NCI-H1436 (cell line): ENCODE results near the gene CYB5B.
"Not testable (repeated sequence)": the region's sequence is repeated elsewhere in the genome, so short reads cannot be mapped to it uniquely, and the experiment has no call there.

Experiments used
- DNase-seq: peaks from one replicate; lab custom pipeline; 2025; lab: John Stamatoyannopoulos, UW

Gene CYB5B

DNA sequence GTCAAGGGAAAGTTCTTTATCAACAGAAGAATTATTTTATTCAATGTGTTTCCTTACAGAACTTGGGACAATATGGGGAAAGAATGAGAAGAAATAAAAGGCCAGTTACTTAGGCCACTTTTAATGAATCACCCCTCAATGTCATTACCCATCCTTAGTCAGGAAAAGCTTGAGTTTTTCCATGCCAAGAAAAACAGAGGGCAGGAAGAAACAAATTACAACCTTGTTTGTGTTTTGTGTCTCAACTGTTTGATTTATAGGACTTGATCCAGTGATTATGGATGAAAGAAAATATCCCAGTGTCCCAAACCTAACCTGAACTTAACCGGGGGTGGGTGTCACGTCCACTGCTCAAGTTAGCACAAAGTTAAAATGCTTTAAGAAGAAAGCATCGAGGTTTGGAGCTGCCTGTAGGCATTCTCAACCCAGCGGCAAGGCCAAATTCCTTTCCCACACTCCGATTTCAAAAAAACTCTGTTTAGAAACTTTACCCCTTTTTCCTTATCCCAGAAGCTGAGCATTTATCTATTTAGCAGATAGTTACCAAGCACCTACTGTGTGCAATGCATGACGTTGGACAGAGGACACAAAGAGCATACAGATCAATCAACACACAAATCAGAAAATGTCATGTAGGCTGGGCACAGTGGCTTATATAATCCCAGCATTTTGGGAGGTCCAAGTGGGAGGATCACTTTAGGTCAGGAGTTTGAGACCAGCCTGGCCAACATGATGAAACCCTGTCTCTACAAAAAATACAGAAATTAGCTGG is 14.0 kb upstream of the CYB5B start:
- no peak for DNase-seq

DNA sequence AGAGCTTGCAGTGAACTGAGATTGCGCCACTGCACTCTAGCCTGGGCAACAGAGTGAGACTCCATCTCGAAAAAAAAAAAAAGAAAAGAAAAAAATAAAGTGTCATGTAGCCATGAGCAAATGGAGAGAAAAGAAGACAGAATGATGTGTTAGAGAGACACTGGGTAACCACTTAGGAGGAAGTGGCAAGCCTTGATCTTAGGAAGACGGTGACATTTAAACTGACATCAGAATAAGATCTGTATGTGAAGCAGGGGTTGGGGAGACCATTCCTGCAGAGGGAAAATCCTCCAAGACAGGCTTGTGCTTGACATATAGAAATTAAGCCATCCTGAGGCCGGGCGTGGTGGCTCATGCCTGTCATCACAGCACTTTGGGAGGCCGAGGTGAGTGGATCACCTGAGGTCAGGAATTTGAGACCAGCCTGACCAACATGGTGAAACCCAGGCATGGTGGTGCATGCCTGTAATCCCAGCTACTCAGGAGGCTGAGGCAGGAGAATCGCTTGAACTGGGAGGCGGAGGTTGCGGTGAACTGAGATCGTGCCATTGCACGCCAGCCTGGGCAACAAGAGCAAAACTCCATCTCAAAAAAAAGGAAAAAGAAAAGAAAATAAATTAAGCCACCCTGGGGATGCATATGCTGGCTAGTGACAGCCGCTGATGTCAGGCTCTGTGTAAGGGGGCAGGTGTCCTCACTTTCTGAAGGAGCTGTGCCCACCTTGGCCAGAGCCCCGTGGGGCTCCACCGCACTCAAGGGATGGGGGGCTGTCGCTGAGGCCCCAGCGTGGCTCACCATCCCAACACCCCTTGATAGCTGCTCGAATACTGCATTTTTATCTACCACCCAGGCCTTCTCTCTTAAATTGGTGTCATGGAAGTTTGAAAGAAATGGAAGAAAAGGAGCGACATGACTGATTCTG is 13.1 kb upstream of the CYB5B start:
- DNase-seq, result no peak

DNA sequence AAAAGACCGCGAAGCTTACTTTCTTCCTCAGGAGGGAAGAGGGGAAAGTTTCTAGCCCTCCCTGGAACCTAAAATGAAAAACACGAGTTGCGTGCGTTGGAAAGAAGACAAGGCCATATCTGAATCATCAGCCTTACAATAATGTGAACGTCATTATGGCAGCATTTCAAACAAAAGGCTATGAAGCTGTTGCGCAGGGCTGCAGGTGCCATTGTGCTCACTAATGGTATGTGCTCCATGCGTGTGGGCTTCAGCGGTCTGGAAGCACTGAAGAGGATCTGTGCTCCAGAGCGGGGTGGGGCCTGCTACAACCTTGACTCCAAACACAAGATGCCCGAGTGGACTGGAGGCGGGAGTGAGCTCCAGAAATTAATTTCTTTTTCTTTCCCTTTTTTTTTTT is 12.1 kb upstream of the CYB5B start:
- DNase-seq, result no peak

DNA sequence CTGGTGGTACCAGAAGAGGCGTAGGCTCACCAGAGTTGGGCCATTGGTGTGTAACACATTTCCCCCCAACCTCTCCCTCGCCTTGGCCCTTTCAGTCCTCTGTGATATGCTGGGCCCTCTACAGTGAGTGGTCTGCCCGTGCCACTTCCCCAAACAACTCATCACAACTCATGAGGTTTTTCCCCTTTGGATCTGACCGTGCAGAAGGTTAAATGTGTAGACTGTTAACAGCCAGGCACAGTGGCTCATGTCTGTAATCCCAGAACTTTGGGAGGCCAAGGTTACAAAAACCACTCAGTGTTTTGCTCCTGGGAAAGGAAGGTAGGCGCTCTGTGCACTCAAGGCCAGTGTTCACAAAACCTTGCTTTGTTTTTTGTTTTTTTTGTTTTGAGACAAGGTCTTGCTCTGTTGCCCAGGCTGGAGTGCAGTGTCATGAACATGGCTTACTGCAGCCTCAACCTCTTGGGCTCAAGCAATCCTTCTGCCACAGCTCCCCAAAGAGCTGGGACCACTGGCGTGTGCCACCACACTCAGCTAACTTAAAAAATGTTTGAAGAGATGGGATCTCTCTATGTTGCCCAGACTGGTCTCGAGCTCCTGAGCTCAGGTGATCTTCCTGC is 11.3 kb upstream of the CYB5B start:
- no peak for DNase-seq

DNA sequence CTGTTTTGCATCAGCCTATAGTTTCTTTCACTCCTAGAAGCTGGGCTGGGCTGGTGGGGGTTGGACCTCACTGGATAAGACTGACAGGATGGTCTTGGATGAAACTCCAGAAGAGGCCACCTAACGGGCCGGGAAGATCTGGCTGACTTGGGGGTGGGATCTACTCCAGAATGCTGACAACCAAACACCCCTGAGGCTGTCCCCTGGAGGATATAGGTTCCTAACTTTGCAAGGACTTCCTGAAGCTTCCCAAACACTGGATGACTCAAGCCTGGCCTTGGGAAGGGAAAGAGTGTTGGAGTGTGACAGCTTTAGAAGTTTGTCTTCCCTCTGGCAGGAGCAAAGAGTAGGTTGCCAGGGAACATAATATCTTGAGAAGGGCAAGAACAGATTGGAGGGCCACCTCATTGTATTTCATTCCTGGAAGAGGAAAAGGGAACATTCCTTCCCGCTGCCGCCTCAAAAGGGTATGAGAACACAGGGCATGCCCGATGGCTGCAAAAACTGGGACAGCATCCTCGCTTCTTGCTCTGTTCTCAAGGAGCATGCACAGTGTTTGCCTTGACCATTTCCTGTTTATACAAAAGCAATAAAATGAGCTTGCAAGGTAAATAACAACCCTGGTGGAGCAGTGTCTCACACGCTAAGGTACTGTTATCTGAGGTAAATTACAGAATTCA is 6.8 kb upstream of the CYB5B start:
- DNase-seq, result no peak

DNA sequence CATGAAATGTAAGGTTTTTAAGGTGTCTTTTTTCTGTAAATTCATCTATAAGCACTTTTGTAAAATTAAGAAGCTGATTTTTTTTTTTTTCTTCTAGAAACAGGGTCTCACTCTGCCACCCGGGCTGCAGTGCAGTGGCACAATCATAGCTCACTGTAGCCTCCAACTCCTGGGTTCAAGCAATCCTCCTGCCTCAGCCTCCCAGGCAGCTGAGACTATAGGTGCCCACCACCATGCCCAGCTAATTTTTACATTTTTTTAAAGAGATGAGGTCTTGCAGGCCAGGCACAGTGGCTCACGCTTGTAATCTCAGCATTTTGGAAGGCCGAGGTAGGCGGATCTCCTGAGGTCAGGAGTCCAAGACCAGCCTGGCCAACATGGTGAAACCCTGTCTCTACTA is 4.5 kb upstream of the CYB5B start:
- no peak for DNase-seq

DNA sequence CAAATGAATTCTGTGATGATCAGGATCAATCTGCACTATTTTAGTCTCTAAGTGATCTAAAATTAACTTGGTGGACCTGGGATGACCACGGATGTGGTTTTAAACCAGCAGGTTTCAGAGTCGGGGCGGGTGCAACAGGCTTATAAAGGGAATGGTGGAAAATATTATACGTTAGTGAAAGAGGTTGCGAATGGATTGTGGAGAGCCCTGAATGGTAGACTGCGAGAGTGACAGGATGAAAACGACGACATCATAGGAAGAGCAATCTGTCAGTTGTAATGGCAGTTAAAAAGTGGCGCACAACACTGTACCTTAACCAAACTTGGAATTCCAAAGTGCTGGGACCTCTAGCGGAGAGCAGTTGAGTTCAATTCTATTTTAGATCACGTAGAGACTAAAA is 1.2 kb upstream of the CYB5B start:
- DNase-seq, result no peak

DNA sequence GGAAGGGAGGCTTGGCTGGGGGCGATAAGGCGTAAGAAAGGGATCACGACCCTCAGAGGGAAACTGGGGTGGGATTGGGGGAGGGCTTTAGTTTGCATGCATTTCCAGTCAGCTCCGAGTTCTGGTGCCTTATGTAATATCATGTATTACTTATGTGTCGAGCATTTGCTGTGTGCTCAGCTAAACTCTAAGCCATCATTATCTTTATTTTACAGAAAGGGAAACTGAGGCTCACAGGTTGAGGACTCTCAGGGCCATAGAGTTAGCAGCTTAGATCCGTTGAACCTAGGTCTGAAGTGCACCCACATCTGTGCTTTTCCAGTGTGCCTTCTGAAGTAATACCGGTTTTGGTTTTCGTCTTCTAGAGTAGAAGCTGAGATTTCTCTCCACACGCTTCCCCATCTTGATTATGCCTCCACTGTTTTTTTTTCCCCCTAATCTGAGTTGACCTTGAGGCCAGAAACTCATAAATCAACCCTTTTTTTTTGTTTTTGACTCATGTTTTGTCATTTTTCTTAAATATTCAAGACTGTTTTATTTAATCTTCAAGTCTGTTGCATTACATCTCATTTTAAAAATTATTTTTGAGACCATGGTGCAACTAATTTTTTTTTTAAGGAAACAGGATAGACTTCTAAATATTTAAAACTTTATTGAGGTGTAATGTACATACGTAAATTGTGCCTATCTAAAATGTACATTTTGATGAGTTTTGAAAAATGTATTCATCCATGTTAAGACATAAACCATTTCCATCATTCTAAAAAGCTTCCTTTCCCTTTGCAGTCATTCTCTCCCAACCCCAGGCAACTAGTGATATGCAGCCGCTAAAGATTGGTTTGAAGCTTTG is 741 bp downstream of the CYB5B start:
- no peak for DNase-seq

DNA sequence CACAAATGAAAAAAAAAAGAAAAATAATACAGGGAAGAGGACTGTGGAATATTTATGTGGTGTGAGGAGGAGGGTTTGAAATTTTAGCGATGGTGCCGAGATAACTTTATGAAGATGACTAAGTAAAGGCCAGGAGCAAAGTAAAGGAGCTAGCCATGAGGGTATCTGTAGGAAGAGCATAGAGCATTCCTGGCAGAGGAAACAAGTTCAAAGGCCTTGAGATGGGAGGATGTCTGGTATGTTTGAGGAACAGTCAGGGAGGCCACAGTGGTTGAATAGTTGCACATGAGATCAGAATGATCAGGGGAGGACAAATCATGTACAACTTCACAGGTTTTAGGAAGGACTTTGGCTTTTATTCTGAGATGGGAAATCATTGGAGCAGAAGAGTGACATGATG is 4.2 kb downstream of the CYB5B start:
- DNase-seq, result no peak

DNA sequence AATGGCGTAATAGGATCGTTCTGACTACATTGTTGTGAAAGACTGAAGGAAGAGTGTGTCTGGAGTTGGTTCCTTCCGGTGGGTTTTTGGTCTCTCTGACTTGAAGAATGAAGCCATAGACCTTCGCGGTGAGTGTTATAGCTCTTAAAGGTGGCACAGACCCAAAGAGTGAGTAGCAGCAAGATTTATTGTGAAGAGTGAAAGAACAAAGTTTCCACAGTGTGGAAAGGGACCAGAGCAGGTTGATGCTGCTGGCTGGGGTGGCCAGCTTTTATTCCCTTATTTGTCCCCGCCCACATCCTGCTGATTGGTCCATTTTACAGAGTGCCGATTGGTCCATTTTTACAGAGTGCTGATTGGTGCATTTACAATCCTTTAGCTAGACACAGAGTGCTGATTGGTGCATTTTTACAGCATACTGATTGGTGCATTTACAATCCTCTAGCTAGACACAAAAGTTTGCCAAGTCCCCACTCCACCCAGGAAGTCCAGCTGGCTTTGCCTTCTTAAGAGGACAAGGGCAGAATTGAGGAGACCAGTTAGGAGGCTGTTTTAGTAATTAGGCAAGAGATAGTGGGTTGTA is 4.7 kb downstream of the CYB5B start:
- not testable (repeated sequence) for DNase-seq

DNA sequence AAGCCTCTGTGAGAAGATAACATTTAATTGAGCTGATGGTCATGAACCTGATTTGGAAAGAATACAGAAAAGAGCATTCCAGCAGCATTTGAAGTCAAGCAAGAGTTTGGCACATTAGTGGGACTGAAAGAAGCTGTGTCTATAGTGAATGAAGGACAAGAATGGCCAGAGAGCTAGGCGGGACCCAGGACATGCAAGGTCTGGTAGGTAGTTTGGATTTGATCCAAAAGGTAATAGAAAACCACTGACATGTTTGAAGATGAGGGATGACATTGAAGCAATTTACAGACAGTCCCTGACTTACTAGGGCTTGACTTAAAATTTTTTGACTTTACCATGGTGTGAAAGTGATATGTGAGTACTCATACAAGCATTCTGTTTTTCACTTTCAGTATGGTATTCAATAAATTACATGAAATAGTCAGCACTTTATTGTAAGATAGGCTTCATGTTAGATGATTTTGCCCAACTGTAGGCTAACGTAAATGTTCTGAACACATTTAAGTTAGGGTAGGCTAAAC is 7.6 kb downstream of the CYB5B start:
- DNase-seq, result no peak

DNA sequence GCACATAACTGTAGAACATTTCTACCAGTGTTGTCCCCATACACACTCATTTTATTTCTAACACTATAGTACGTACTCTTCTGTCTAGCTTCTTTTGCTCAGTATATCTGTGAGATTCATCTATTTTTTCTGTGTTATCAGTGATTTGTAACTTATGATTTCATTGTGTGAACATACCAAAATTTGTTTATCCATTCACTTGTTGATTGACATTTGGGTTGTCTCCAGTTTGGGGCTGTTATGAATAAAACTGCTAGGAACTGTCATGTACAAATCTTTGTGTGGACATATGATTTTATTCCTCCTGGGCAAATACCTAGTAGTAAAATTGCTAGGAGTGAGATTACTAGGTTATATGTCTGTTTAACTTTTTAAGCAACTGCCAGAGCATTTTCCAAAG is 9.6 kb downstream of the CYB5B start:
- DNase-seq, result no peak

DNA sequence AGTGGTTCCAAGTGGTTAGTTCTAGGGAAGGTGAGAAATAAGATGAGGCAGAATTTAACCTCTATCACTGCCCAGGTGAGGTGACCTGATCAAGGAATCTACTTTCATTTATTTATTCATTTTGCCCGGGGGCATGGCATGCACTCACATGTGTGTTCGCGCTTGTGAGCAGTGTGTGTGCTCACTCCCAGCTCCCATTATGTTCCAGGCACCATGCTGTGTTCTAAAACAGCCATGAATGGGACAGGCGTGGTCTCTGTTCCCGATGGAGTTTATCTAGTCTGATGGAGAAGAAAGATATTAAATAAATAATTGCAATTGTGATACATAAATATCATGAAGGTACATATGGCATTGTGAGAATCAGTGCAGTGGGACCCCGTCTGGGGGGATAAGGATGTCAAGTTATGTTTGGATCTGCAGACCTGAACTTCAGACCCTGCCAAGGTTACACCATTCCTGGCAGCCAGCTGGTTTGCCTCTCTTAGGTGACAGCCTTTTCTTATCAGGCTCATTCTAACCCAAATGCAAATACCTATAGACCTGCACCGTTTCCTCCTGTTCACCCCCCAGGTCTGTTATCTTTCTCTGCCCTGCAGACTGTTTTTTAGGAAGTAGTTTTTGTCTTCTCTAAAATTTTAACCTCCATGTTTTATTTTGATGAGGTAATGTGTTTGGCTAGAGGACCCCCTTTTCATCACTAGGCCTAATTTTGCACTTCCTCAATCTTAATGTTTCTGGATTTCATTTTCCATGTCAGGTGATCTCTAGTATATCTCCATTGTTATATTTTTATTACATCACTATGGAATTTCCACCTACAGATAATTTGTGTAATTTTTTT is 11.8 kb downstream of the CYB5B start:
- DNase-seq, result no peak

DNA sequence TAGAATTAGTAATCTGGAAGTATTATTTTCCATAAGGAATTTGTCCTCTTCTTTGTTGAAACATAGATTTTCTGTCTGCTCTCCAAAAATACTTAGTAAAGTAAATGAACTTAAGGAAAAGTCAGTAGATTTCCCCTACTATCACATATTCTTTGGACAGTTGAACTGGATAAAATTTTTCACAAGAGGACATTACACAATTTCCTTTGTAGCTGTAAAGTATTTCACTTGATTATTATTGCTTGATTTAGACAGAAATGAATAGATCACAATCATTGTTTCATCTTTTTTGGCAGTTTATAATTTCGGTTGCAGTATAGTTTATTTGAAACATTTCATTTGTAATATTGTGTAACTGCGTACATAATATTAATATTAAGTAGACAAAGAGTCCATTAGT is 12.5 kb downstream of the CYB5B start:
- DNase-seq, result no peak

DNA sequence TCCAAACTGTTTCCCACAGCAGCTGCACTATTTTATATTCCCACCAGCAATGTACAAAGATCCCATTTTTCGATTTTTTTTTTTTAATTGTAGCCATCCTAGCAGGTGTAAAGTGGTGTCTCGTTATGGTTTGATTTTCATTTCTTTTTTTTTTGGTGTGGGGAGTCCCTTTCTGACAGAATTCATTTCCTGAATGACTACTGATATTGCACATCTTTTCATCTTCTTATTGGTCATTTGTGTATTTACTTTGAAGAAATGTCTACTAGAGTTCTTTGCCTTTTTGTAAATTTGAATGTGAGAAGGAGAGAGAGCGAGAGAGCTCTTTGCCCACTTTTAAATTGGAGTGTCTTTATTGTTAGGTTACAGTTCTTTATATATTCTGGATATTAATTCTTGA is 14.0 kb downstream of the CYB5B start:
- no peak for DNase-seq

DNA sequence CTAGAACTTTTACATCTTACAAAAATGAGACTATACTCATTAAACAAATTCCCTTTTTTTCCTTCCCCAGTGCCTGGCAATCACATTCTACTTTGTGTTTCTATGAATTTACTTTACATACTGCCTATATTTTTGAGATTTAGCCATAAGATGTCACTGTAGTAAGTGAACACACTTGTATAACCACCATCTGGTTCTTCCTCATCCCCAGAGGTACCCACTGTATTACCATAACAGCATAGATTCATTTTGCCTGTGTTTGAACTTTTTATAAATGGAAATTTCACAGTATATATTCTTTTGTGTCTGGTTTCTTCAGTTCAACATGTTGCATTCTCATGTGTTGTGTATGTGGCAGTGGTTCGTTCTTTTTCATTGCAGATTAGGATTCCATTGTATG is 15.8 kb downstream of the CYB5B start:
- no peak for DNase-seq

DNA sequence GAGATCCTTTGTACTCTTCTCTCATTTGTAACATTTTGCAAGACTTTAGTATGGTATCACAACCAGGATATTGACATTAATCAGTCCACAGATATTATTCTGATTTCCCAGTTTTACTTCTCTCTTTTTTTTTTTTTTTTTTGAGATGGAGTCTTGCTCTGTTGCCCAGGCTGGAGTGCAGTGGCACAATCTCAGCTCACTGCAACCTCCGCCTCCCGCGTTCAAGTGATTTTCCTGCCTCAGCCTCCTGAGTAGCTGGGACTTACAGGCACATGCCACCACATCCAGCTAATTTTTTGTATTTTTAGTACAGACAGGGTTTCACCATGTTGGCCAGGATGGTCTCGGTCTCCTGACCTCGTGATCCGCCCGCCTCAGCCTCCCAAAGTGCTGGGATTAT is 16.6 kb downstream of the CYB5B start:
- DNase-seq, result not testable (repeated sequence)

DNA sequence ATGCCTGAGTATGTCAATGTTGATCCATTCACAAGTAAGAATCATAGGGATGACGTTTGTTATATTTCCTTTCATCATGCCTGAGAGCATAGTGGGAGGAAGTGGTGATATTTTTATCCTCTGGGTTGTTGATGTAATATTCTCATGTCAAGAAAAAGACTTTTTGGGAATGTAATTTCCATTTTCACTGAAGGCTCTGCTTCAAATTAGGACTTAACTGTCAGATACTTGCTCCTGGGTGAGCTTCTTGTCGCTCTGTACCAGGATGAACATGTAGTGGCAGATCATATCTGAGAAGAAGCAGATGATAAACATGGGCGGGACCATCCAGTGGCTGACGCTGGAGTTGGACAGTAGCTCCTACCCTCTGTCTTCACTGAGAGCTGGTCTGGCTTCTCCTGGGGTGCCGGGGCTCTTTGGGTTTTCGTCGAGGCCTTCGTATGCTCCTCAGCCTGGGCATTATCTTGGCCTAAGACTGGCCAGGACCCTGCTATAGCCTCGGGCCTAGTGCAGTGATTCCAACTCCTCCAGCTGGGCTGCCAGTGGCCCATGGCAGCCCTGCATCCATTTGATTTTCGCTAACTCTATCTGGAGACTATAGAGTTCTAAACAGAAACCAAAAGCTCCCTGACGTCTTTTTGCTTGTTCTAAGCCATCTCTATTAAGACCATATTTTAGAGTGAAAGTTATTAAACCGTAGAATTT is 19.7 kb downstream of the CYB5B start:
- no peak for DNase-seq

DNA sequence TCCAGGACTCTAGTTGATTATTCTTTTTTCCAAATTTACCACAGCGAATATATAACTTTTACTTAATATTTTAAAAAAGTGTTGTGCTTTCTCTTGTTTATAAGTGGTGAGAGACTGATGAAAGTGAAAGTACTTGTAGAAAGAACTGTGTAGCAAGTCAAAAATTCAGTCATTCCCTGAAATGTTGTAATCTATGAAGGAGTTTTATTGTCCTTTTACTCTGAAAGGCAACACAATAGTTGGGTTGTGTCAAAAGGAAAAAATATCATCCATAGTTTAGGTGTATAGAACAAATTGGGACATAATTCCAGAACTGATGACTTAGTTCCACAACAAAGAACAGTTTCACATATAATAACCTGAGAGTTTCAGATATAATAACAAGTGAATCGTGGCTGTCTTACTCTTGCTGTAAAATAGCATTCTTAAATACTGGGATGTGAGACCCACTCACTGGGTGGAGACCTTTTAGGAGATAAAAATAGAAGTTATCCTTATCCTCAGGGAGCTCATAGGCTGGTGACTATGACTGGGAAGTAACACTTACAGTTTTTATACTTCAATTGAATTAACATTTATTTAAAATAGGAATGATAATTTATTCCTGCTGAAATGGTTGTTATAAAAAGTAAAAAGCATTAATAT is 20.6 kb downstream of the CYB5B start:
- no peak for DNase-seq
